Mucosa of descending colon (tissue), 3 donors: ENCODE results near the gene ZFP57. TPM values are rescaled to one million over a fixed set of nuclear protein-coding genes. Genes with fewer than 3 reads are reported as not detected.
A peak's percentile ranks its signal among the peaks of the same experiment; 100 is the strongest.

Source experiments
- ATAC-seq: fragments of 200-7000 bp; cut with Tn5 transposase; one replicate; pipeline ENCODE4 v1.9.1; 2020; ENCODE audit warnings: mild to moderate bottlenecking, moderate library complexity
- DNase-seq, 3 donors: peaks; one replicate each; pipeline ENCODE4 v3.0.0-alpha.2; 2020
- H3K36me3 ChIP-seq: fragments of 200-600 bp; one replicate; pipeline ENCODE4 v1.8.0; 2021; ENCODE audit warnings: low read depth, mild to moderate bottlenecking
- H3K4me1 ChIP-seq: fragments of 200-600 bp; one replicate; pipeline ENCODE4 v1.8.0; 2021; ENCODE audit warnings: low read depth, mild to moderate bottlenecking
- H3K4me3 ChIP-seq: fragments of 200-600 bp; one replicate; pipeline ENCODE4 v1.8.0; 2021; ENCODE audit warnings: mild to moderate bottlenecking
- H3K9me3 ChIP-seq: fragments of 200-600 bp; one replicate; pipeline ENCODE4 v1.8.0; 2021; ENCODE audit warnings: mild to moderate bottlenecking
- CTCF ChIP-seq: fragments of 200-600 bp; IDR thresholded peaks from one replicate; pipeline ENCODE4 v1.8.0; 2022; ENCODE audit warnings: antibody characterized with exemption, mild to moderate bottlenecking
- intact Hi-C, 2 donors: fragments of 100-400 bp; cut with DNase I in 1 of 2; cut with micrococcal nuclease in 1 of 2; formaldehyde crosslinking; loops; one replicate each; pipeline versions ENCODE4 v1.11.0 to v1.11.1; 2022; cut with DNase I, micrococcal nuclease
- total RNA-seq, 3 donors: library from RNA; stranded (reverse); fragmentation: NEBNext Ultra II Directional in 2 of 3; extraction: Animal tissue kit (Norgen Biotek cat#: 25700) in 2 of 3; gene quantifications; one replicate each; pipeline versions ENCODE4 v1.2.1 to v1.2.4, GENCODE V29; 2021 to 2023
- donor health status: DM: no; HTN: no; CAD: no; lungs with moderate emphysema.
- donor health status: DM: no; HTN: no; CAD: no.
- donor health status: DM: no; HTN: yes; CAD: no.

Gene ZFP57
- total RNA-seq, 3 donors from 2014 or later, result not detected

DNA sequence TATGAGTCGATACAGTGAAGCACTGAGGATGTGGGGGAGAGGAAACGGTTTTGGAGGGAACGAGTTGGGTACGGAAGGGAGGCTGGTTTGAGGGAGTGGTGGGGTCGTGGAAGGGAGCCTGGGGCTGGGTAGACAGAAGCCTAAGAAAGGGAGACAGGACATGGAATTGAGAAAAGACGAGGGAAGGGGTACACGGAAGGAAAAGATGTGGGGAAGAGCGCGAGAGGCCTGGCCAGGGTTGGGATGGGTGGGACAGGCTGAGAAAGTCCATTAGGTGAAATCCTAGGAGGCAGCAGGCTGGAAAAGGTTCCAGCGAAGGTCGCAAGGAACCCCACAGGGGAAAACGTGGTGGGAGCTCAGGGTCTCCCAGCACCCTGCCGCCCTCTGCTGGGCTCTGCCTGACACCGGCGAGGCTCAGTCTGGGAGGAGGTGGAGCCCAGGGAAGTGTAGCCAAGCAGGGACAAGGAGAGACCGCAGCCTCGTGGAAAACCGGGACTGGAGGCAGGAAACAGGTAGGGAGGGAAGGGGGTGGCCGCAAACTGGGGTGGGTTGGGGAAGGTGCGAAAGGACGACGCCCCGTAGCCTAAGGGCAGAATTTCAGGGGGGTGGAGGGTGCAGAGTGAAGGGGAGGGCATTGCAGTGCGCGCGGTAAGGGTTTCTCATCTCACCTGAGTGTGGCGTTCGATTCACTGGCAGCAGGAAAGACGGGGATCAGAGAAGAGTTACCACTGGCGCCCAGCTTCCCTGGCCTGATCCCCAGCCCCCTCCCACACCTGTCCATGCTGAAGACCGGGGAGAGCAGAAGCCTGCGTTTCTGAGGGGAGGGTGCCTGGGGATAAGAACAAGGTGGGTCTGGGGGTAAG lies 52.3 kb downstream of the ZFP57 start:
- TF ChIP-seq CTCF, result peak; percentile 29
- no peak overlapping the region for H3K4me3 ChIP-seq
- ATAC-seq (peak; percentile 62), DNase-seq (peak; percentile 75 to 79 (median 77))
- intact Hi-C loops, result no loop called here
- peaks cover 18% of the 10 kb centered on the region for H3K4me1 ChIP-seq
- no peaks in the 10 kb centered on the region for H3K9me3 ChIP-seq
- no peaks in the 10 kb centered on the region for H3K36me3 ChIP-seq

- no peaks in the 10 kb centered on the region for H3K36me3 ChIP-seq
- DNase-seq (peak; percentile 46 to 72 (median 65)), ATAC-seq (peak; percentile 31)
- TF ChIP-seq CTCF, result no peak
- intact Hi-C loops, result no loop called here
- no peaks in the 10 kb centered on the region for H3K9me3 ChIP-seq
- peaks cover 18% of the 10 kb centered on the region for H3K4me1 ChIP-seq
- H3K4me3 ChIP-seq, result no peak overlapping the region
Observed at GRCh38 chr6:29627755-29628418, 53.1 kb downstream of the ZFP57 start.

GRCh38 chr6:29626948-29627754 lies 53.8 kb downstream of the ZFP57 start:
- no peak overlapping the region for H3K4me3 ChIP-seq
- intact Hi-C loops, result no loop called here
- H3K4me1 ChIP-seq, result peaks cover 15% of the 10 kb centered on the region
- no peaks in the 10 kb centered on the region for H3K36me3 ChIP-seq
- no peaks in the 10 kb centered on the region for H3K9me3 ChIP-seq
- ATAC-seq (no peak), DNase-seq (peak in 1 of 3 donors; percentile 54)
- TF ChIP-seq CTCF, result no peak

- DNase-seq (no peak), ATAC-seq (no peak)
- Histone ChIP-seq H3K9me3 (no peaks in the 10 kb centered on the region), H3K36me3 (no peaks in the 10 kb centered on the region), H3K4me1 (peaks cover 9% of the 10 kb centered on the region), H3K4me3 (no peak overlapping the region)
- intact Hi-C loops, result no loop called here
- no peak for TF ChIP-seq CTCF
Observed at GRCh38 chr6:29625337-29625930, 55.5 kb downstream of the ZFP57 start.

DNA sequence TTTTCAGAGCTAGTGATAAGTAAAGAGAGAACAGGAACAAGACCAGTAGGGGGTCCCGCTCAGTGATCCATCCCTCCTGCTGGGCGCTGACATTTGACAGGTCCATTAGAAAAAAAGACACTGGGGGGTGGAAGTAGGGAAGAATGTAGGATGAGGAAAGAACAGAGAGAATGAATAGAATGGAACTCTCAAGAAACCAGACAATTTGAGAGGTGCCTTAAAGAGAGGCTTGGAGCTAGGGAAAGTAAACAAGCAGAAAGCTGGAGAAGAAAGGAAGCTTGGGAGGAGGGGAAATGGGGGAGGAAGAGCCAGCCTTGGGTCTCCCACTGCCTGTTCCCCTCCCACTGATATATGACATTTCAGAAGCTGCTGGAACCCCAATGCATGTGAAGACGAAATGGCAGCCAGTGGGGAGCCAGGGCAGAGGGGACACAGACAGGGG lies 56.4 kb downstream of the ZFP57 start:
- intact Hi-C loops, result no loop called here
- no peak for TF ChIP-seq CTCF
- no peaks in the 10 kb centered on the region for H3K36me3 ChIP-seq

More for the DNA sequence above, 56.4 kb downstream of the ZFP57 start:
- ATAC-seq (no peak), DNase-seq (no peak)
- Histone ChIP-seq H3K4me1 (peaks cover 9% of the 10 kb centered on the region), H3K4me3 (no peak overlapping the region), H3K9me3 (no peaks in the 10 kb centered on the region)
